K562 (cell line): ENCODE data around the gene TTLL3. TPM values are rescaled to one million over a fixed set of nuclear protein-coding genes. Genes with fewer than 3 reads are reported as not detected.

ENCODE experiments used
- NR2C1 ChIP-seq, 2 experiments: fragments of 450-650 bp; IDR thresholded peaks; 2 replicates each; pipeline ENCODE4 v1.6.1; 2017; ENCODE audit warnings: mild to moderate bottlenecking in 2 of 2, antibody characterized with exemption in 1 of 2, inconsistent platforms in 1 of 2, missing compliant biosample characterization in 1 of 2, missing genetic modification characterization in 1 of 2
- NRF1 ChIP-seq, 2 experiments: fragments of 450-650 bp; IDR thresholded peaks in 1 of 2; conservative IDR thresholded peaks in 1 of 2; 2 replicates each; pipeline ENCODE4 v1.6.1; 2014; ENCODE audit warnings: mild to moderate bottlenecking in 2 of 2
- PTBP1 ChIP-seq: fragments of 200-400 bp; formaldehyde crosslinking; IDR thresholded peaks from 2 replicates; pipeline ENCODE4 v1.6.1; 2017; ENCODE audit warnings: low read depth, low read length
- PTRF ChIP-seq: fragments of 450-650 bp; IDR thresholded peaks from 2 replicates; pipeline ENCODE4 v1.6.1; 2016; ENCODE audit warnings: mild to moderate bottlenecking, missing genetic modification characterization, missing compliant biosample characterization
- REST ChIP-seq, 2 experiments: fragments of 450-650 bp; formaldehyde crosslinking in 1 of 2; IDR thresholded peaks; 2 replicates each; pipeline versions ENCODE4 v1.4.0 to v1.6.1; 2014 to 2020; ENCODE audit warnings: mild to moderate bottlenecking in 2 of 2, borderline replicate concordance in 1 of 2, low read depth in 1 of 2
- ZNF12 ChIP-seq: sonication (generic); formaldehyde crosslinking; IDR thresholded peaks from 2 replicates; pipeline ENCODE4 v1.4.0; 2020; ENCODE audit warnings: mild to moderate bottlenecking, missing genetic modification reagents
- ZNF347 ChIP-seq: fragments of 450-650 bp; formaldehyde crosslinking; IDR thresholded peaks from 2 replicates; pipeline ENCODE4 v1.4.0; 2020; ENCODE audit warnings: low read depth, mild to moderate bottlenecking, moderate library complexity
- polyA plus RNA-seq, 8 experiments: library from polyadenylated mRNA; depleted of rRNA in 4 of 8; stranded (reverse) in 5 of 8; unstranded in 3 of 8; fragments of >200 nt; fragmentation: Nextera tagmentation in 2 of 8; fragmentation: Illumina TruSeq in 1 of 8; extraction: Ambion mirVana in 2 of 8; extraction: Trizol in 1 of 8; gene quantifications; 2 replicates each; pipeline versions ENCODE4 v1.2.1 to v1.2.3, GENCODE V29; 2011 to 2014; ENCODE audit warnings: inconsistent platforms in 1 of 8, missing spikeins in 1 of 8
- total RNA-seq, 7 experiments: library from RNA; depleted of rRNA in 6 of 7; stranded (reverse); fragments of >200 nt in 6 of 7; fragmentation: Illumina TruSeq in 2 of 7; extraction: Trizol in 2 of 7; gene quantifications; 2 replicates each; pipeline versions ENCODE4 v1.2.1 to v1.2.3, GENCODE V29; 2011 to 2021; ENCODE audit warnings: low replicate concordance in 1 of 7
- TF ChIP-seq, protein P1 (sequence below): fragments of 250-450 bp; sonication (Bioruptor Pico); IDR thresholded peaks from 2 replicates; pipeline ENCODE4 v1.8.0; 2022; ENCODE audit warnings: moderate library complexity, mild to moderate bottlenecking, inconsistent platforms
- TF ChIP-seq, protein P2 (sequence below): fragments of 450-650 bp; formaldehyde crosslinking; IDR thresholded peaks from 2 replicates; pipeline ENCODE4 v1.4.0; 2022; ENCODE audit warnings: missing genetic modification characterization

Gene TTLL3
- total and polyA plus RNA-seq, 9 of the 15 experiments (the other 6 are each of a cell fraction or from before 2014, with no cell fraction given), result 8.9 to 106 (median 33.2) TPM

DNA sequence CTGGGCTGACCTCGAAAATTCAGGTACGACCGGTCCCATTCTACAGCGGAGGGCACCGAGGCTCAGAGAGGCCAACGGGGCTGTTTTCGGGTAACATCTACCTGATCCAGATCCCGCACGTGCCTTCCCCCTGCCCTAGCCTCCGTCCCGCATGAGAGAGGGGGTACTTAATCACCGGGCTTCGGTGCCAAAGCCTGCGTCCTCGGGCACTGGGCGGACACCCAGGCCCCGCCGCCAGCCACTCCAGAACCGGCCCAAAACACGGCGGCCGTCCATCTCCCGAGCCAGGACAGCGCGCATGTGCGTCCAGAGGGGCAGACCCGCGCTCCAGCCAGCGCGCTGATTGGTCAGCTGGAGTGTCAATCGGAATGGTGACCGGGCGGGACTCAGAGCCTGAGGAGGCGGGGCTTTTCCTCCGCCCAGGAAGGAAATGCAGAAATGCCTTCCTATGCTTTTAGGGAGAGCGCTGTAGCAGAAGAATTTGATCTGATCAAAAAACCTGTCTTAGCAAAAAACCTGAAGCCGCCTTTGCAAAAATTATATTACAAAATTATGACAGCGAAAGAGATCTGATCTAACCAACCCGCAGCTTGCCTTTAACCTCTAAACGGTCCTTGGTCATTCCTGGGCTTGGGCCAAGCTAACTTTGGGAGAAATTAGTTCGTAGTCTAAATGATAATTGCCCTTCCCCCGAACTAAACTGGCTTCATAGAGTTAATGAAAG is 33.8 kb downstream of the TTLL3 start, which contains the start of gene RPUSD3 (continued):
- TF ChIP-seq REST (IDR thresholded peaks at IDR 0.05; ENCODE audit: borderline replicate concordance) (no peak), REST (CRISPR knock-in tag; IDR thresholded peaks at IDR 0.05; ENCODE audit: low read depth) (no peak), PTRF (tag) (no peak), NR2C1 (IDR thresholded peaks at IDR 0.05) (no peak), NR2C1 (tag; IDR thresholded peaks at IDR 0.05) (peak; percentile 44; the same call in 1 of the 2 replicates), ZNF12 (no peak; the same call in 1 of the 2 replicates), PTBP1 (no peak), ZNF347 (CRISPR knock-in tag) (no peak), NRF1 (conservative IDR thresholded peaks at IDR 0.05 in 1 of 2, IDR thresholded peaks at IDR 0.05 in 1 of 2) (peak; percentile 96 to 97)
- TF ChIP-seq, protein P1, sequence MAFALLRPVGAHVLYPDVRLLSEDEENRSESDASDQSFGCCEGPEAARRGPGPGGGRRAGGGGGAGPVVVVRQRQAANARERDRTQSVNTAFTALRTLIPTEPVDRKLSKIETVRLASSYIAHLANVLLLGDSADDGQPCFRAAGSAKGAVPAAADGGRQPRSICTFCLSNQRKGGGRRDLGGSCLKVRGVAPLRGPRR (CRISPR knock-in tag), result no peak
- TF ChIP-seq, protein P2, sequence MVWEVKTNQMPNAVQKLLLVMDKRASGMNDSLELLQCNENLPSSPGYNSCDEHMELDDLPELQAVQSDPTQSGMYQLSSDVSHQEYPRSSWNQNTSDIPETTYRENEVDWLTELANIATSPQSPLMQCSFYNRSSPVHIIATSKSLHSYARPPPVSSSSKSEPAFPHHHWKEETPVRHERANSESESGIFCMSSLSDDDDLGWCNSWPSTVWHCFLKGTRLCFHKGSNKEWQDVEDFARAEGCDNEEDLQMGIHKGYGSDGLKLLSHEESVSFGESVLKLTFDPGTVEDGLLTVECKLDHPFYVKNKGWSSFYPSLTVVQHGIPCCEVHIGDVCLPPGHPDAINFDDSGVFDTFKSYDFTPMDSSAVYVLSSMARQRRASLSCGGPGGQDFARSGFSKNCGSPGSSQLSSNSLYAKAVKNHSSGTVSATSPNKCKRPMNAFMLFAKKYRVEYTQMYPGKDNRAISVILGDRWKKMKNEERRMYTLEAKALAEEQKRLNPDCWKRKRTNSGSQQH, result no peak
